Adipocyte (in vitro differentiated cells): ENCODE results near the gene ANKDD1A.

Experiments used
- DNase-seq: peaks from one replicate; pipeline ENCODE4 v3.0.0-alpha.2; 2015; ENCODE audit warnings: low read depth
- H3K27me3 ChIP-seq: replicated peaks from 2 replicates; pipeline ENCODE4 v1.7.0; 2013; ENCODE audit warnings: mild to moderate bottlenecking, low read length, moderate library complexity; ENCODE audit not compliant: control insufficient read depth, insufficient read depth
- H3K36me3 ChIP-seq: 2 replicates; pipeline ENCODE4 v1.7.0; 2013; ENCODE audit warnings: low read length, mild to moderate bottlenecking, moderate library complexity; ENCODE audit not compliant: control insufficient read depth, insufficient read depth, severe bottlenecking
- H3K4me1 ChIP-seq: 2 replicates; pipeline ENCODE4 v1.7.0; 2013; ENCODE audit warnings: mild to moderate bottlenecking, low read length, moderate library complexity; ENCODE audit not compliant: control insufficient read depth, insufficient read depth
- H3K4me3 ChIP-seq: 2 replicates; pipeline ENCODE4 v1.7.0; 2013; ENCODE audit warnings: mild to moderate bottlenecking, low read length, moderate library complexity
- H3K9ac ChIP-seq: 2 replicates; pipeline ENCODE4 v1.7.0; 2013; ENCODE audit warnings: mild to moderate bottlenecking, low read length, moderate library complexity
- H3K9me3 ChIP-seq: 2 replicates; pipeline ENCODE4 v1.7.0; 2013; ENCODE audit warnings: mild to moderate bottlenecking, low read length, moderate library complexity; ENCODE audit not compliant: control insufficient read depth

ANKDD1A gene

DNA sequence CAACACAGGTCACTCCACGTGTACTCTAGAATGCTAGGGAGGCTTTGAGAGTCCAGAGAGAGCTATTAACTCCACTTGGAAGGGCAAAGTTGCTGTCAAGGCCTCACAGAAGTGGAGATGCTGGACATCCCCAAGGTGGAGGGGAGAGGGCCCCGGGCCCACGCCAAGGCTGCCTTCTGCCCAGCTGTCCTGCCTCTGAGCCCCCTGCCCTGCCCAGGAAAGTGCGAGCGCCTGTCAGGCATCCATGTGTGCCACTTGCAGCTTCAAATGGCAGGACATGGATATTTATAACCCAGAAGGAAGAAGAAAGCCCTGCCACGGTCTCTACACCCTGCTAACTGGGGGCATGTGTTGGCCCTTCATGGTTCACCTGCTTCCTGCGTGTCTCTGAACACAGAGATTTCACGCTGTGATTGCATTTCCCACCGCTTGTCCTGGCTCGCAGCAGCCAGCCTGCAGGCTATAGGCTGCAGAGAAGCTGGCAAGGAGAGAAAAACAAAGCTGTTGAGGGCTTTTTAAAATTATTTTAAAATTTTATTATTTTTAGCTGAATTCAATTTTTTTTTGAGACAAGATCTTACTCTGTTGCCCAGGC is 17.0 kb downstream of the ANKDD1A start:
- no peaks in the 10 kb centered on the region for H3K27me3 ChIP-seq
- no peaks in the 10 kb centered on the region for H3K9me3 ChIP-seq
- H3K36me3 ChIP-seq = no peaks in the 10 kb centered on the region
- H3K9ac ChIP-seq = no peak overlapping the region
- DNase-seq = no peak
- H3K4me3 ChIP-seq = no peak overlapping the region
- no peaks in the 10 kb centered on the region for H3K4me1 ChIP-seq

DNA sequence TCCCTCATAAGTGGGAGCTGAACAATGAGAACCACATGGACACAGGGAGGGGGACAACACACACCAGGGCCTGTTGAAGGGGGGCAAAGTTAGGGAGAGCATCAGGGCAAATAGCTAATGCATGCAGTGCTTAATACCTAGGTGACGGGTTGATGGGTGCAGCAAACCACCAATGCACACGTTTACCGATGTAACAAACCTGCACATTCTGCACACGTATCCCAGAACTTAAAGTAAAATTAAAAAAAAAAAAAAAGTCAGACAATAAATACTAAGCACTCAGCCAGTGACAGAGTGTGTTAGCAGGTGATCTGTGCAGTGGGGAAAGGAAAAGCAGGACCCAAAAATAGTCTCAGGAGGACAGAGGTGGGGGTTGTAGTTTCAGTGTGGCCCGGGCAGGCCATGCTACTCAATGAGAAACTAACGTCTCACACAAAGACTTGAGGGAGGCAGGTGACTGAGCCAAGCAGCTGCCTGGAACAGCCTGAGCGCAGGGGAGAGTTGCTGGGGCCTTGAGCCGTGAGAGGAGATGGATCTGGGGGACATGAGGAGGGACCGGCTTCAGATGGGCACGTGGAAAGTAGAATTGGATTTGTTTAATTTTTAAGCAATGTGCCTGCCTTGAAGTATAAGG is 18.4 kb downstream of the ANKDD1A start:
- Histone ChIP-seq H3K36me3 (no peaks in the 10 kb centered on the region), H3K27me3 (no peaks in the 10 kb centered on the region), H3K9me3 (no peaks in the 10 kb centered on the region), H3K4me1 (no peaks in the 10 kb centered on the region), H3K4me3 (no peak overlapping the region), H3K9ac (no peak overlapping the region)
- DNase-seq = no peak

GRCh38 chr15:64930778-64931371 is 19.2 kb downstream of the ANKDD1A start:
- Histone ChIP-seq H3K9ac (no peak overlapping the region), H3K4me1 (no peaks in the 10 kb centered on the region), H3K9me3 (no peaks in the 10 kb centered on the region), H3K4me3 (no peak overlapping the region), H3K27me3 (no peaks in the 10 kb centered on the region), H3K36me3 (no peaks in the 10 kb centered on the region)
- no peak for DNase-seq

DNA sequence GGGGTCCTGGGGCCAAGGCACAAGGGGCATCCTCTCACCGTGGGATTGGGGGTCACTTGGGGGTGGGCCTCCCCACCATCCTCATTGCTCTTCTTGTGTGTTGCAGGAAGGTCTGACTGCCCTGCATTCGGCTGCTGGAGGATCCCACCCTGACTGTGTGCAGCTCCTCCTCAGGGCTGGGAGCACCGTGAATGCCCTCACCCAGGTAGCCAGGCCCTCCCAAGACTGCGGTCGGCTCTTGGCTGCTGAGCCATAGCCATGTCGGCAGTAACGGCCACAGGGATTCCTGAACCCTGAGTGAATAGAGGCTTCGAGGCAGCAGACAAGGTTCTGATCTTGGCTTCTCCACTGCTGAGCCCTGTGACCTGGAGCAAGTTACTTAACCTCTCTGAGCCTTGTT is 19.7 kb downstream of the ANKDD1A start:
- H3K9me3 ChIP-seq = no peaks in the 10 kb centered on the region
- DNase-seq = no peak
- no peaks in the 10 kb centered on the region for H3K27me3 ChIP-seq
- H3K9ac ChIP-seq = no peak overlapping the region
- H3K4me1 ChIP-seq = no peaks in the 10 kb centered on the region
- H3K36me3 ChIP-seq = no peaks in the 10 kb centered on the region
- H3K4me3 ChIP-seq = no peak overlapping the region

DNA sequence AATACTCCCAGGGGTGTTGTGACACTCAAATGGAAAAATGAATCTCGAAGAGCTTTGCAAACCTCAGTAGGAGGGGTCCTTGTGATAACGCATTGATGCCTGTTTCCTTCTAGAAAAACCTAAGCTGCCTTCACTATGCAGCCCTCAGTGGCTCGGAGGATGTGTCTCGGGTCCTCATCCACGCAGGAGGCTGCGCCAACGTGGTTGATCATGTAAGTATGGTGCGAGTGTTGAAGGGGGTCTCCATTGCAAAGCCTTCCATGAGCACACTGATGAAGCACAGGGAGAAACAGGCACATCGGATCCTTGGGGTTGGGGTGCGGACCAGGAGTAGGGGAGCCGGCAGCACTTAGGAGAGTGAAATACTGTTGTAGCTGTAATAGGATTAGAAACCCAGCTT is 22.3 kb downstream of the ANKDD1A start:
- no peaks in the 10 kb centered on the region for H3K27me3 ChIP-seq
- H3K4me3 ChIP-seq = no peak overlapping the region
- H3K9ac ChIP-seq = no peak overlapping the region
- H3K4me1 ChIP-seq = no peaks in the 10 kb centered on the region
- H3K36me3 ChIP-seq = no peaks in the 10 kb centered on the region
- DNase-seq = no peak
- no peaks in the 10 kb centered on the region for H3K9me3 ChIP-seq

DNA sequence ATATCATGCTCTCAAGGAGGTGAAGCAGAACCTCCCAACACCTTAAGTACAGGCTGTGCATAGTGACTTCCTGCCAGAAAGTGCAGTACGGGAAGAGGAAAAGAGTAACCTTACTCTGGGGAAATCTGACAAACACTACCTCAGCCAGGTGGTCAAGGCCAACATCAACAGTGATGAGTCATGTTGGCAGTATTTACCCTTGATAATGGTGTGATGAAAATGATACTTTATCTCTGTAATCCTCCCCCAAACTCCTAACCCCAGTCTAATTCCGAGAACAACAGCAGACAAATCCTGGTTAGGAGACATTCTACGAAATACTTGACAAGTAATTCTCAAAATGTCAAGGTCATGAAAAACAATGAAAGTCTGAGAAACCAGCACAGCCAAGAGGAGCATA is 26.5 kb downstream of the ANKDD1A start:
- Histone ChIP-seq H3K9me3 (no peaks in the 10 kb centered on the region), H3K4me1 (peaks cover 14% of the 10 kb centered on the region), H3K27me3 (no peaks in the 10 kb centered on the region), H3K36me3 (no peaks in the 10 kb centered on the region), H3K4me3 (no peak overlapping the region), H3K9ac (no peak overlapping the region)
- DNase-seq = no peak

- H3K4me1 ChIP-seq = peaks cover 24% of the 10 kb centered on the region
- no peaks in the 10 kb centered on the region for H3K36me3 ChIP-seq
- H3K9ac ChIP-seq = peak overlapping the region; percentile 68
- no peaks in the 10 kb centered on the region for H3K27me3 ChIP-seq
- no peak overlapping the region for H3K4me3 ChIP-seq
- H3K9me3 ChIP-seq = no peaks in the 10 kb centered on the region
- no peak for DNase-seq
Observed at GRCh38 chr15:64942356-64942755, 30.7 kb downstream of the ANKDD1A start.

DNA sequence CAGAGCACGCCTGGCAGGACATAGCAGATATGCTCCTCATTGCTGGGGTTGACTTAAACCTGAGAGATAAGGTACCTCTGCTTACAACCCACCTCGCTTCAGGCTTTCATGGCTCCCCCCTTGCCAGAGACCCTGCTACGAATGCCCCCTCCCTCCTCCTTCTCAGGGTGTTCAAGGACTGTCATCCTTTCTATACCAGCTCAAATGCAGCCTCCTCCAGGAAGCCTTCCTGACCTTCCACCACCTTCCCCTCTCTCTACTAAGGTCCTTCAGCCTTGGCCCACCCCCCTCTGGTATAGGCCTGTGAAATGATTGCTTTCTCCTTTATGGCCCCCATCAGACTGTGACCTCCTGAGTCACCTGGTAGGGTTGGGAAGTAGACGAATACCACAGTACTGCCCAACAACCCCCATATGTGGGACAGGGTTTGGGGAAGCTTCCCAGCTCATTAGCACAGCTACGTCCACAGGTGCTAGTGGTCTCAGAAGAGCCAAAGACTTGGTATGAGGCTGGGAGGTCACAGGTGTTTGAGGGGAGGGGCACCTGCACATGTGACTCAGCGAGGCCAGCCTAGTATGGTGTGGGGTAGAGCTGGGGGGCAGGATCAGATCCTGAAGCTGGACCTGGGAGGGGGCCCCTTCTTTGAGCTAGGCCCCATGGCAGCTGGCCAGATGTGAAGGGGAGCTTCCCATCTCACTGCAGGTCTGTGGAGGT is 32.0 kb downstream of the ANKDD1A start:
- Histone ChIP-seq H3K9me3 (no peaks in the 10 kb centered on the region), H3K9ac (peak overlapping the region; percentile 68), H3K4me3 (no peak overlapping the region), H3K27me3 (no peaks in the 10 kb centered on the region), H3K4me1 (peaks cover 24% of the 10 kb centered on the region), H3K36me3 (no peaks in the 10 kb centered on the region)
- DNase-seq = no peak

GRCh38 chr15:64944961-64945360 is 33.3 kb downstream of the ANKDD1A start:
- Histone ChIP-seq H3K9me3 (no peaks in the 10 kb centered on the region), H3K4me3 (no peak overlapping the region), H3K36me3 (no peaks in the 10 kb centered on the region), H3K4me1 (peaks cover 27% of the 10 kb centered on the region), H3K9ac (no peak overlapping the region), H3K27me3 (no peaks in the 10 kb centered on the region)
- no peak for DNase-seq

- Histone ChIP-seq H3K4me3 (no peak overlapping the region), H3K36me3 (no peaks in the 10 kb centered on the region), H3K27me3 (no peaks in the 10 kb centered on the region), H3K9ac (no peak overlapping the region), H3K4me1 (peaks cover 25% of the 10 kb centered on the region), H3K9me3 (no peaks in the 10 kb centered on the region)
- DNase-seq = no peak
Observed at GRCh38 chr15:64947211-64947610, 35.5 kb downstream of the ANKDD1A start.

DNA sequence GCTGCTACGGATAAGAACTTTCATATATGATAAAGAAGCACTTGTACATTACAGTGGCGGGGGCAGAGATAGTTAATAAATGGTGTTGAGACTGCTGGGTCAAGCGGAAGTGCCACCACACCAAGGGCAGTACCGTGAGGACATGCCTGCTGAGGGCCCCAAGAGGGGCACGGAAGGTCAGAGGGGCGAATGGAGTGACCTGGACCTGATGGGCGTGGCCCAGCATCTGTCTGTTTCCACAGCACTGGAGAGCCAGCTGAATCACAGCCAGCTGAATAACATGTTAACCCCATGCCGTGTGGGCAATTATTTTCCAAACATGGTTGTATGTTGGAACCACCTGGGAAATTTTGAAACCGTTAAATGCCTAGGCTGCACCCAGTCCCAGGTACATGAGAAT is 37.2 kb downstream of the ANKDD1A start:
- DNase-seq = no peak
- H3K4me1 ChIP-seq = peaks cover 9% of the 10 kb centered on the region
- H3K27me3 ChIP-seq = no peaks in the 10 kb centered on the region
- H3K9me3 ChIP-seq = no peaks in the 10 kb centered on the region
- H3K9ac ChIP-seq = no peak overlapping the region
- H3K36me3 ChIP-seq = no peaks in the 10 kb centered on the region
- no peak overlapping the region for H3K4me3 ChIP-seq
